Vagina (tissue), 2 donors: ENCODE results near the gene SPRY1. TPM values are rescaled to one million over a fixed set of nuclear protein-coding genes. Genes with fewer than 3 reads are reported as not detected.

Source experiments
- DNase-seq, 2 donors: peaks; one replicate each; pipeline ENCODE4 v3.0.0-alpha.2; 2017; ENCODE audit errors: extremely low spot score in 2 of 2
- H3K27ac ChIP-seq: fragments of 200-600 bp; sonication (generic); one replicate; pipeline ENCODE4 v1.5.1; 2019
- H3K27me3 ChIP-seq: fragments of 200-600 bp; sonication (generic); one replicate; pipeline ENCODE4 v1.5.1; 2019
- H3K36me3 ChIP-seq, 2 donors: fragments of 200-600 bp; sonication (generic); one replicate each; pipeline ENCODE4 v1.5.1; 2017 to 2019
- H3K4me1 ChIP-seq: fragments of 200-600 bp; sonication (generic); one replicate; pipeline ENCODE4 v1.5.1; 2019
- H3K4me3 ChIP-seq, 2 donors: fragments of 200-600 bp; sonication (generic); 1 replicate in 1 of 2; 2 replicates in 1 of 2; pipeline ENCODE4 v1.5.1; 2016 to 2019
- H3K9me3 ChIP-seq: fragments of 200-600 bp; sonication (generic); one replicate; pipeline ENCODE4 v1.5.1; 2019
- CTCF ChIP-seq, 3 experiments: fragments of 450-650 bp in 2 of 3; fragments of 200-600 bp in 1 of 3; sonication (generic) in 1 of 3; IDR thresholded peaks; one replicate each; pipeline ENCODE4 v1.5.1; 2017 to 2019; ENCODE audit warnings: antibody characterized with exemption in 3 of 3, mild to moderate bottlenecking in 2 of 3, moderate library complexity in 2 of 3
- POLR2A ChIP-seq, 2 donors: fragments of 450-650 bp; IDR thresholded peaks; one replicate each; pipeline ENCODE4 v1.6.1; 2017; ENCODE audit warnings: antibody characterized with exemption in 2 of 2, mild to moderate bottlenecking in 2 of 2, moderate library complexity in 2 of 2
- POLR2AphosphoS5 ChIP-seq, 2 donors: sonication (generic); formaldehyde crosslinking; IDR thresholded peaks; one replicate each; pipeline ENCODE4 v1.9.0; 2017; ENCODE audit warnings: antibody characterized with exemption in 2 of 2, mild to moderate bottlenecking in 2 of 2, low read depth in 1 of 2; ENCODE audit not compliant: insufficient read depth in 1 of 2
- intact Hi-C: fragments of 100-400 bp; cut with DNase I; formaldehyde crosslinking; loops from one replicate; pipeline ENCODE4 v1.15.1; 2023
- total RNA-seq: library from RNA; depleted of rRNA; stranded (reverse); fragments of >200 nt; gene quantifications from one replicate; pipeline ENCODE4 v1.2.3, GENCODE V29; 2016

The SPRY1 gene
- total RNA-seq, 1 donor from 2014 or later = 185 TPM

GRCh38 chr4:123379392-123379791, 17.2 kb upstream of the SPRY1 start:
- H3K4me1 ChIP-seq = no peaks in the 10 kb centered on the region
- H3K27me3 ChIP-seq = no peaks in the 10 kb centered on the region
- no peak overlapping the region for H3K27ac ChIP-seq
- intact Hi-C loops = no loop called here
- no peak for TF ChIP-seq POLR2AphosphoS5 (IDR thresholded peaks at IDR 0.05; ENCODE audit: insufficient read depth in 1 of 2, low read depth in 1 of 2)
- TF ChIP-seq POLR2A (IDR thresholded peaks at IDR 0.05) = no peak
- no peak for TF ChIP-seq CTCF (IDR thresholded peaks at IDR 0.05)
- no peaks in the 10 kb centered on the region for H3K36me3 ChIP-seq
- DNase-seq = no peak
- no peaks in the 10 kb centered on the region for H3K9me3 ChIP-seq
- no peak overlapping the region for H3K4me3 ChIP-seq

- no peaks in the 10 kb centered on the region for H3K27me3 ChIP-seq
- H3K4me3 ChIP-seq = no peak overlapping the region
- no peaks in the 10 kb centered on the region for H3K36me3 ChIP-seq
- intact Hi-C loops = no loop called here
- H3K27ac ChIP-seq = no peak overlapping the region
- TF ChIP-seq CTCF (IDR thresholded peaks at IDR 0.05) (no peak), POLR2A (IDR thresholded peaks at IDR 0.05) (no peak), POLR2AphosphoS5 (IDR thresholded peaks at IDR 0.05; ENCODE audit: insufficient read depth in 1 of 2, low read depth in 1 of 2) (no peak)
- H3K9me3 ChIP-seq = no peaks in the 10 kb centered on the region
- H3K4me1 ChIP-seq = peaks cover 3% of the 10 kb centered on the region
- DNase-seq = no peak
Observed at GRCh38 chr4:123380728-123381716, 15.6 kb upstream of the SPRY1 start.

- H3K27me3 ChIP-seq = no peaks in the 10 kb centered on the region
- no peak overlapping the region for H3K4me3 ChIP-seq
- no peak for TF ChIP-seq POLR2AphosphoS5 (IDR thresholded peaks at IDR 0.05; ENCODE audit: insufficient read depth in 1 of 2, low read depth in 1 of 2)
- TF ChIP-seq POLR2A (IDR thresholded peaks at IDR 0.05) = no peak
- TF ChIP-seq CTCF (IDR thresholded peaks at IDR 0.05) = no peak
- no peak overlapping the region for H3K27ac ChIP-seq
- intact Hi-C loops = no loop called here
- H3K9me3 ChIP-seq = no peaks in the 10 kb centered on the region
- H3K36me3 ChIP-seq = no peaks in the 10 kb centered on the region
- H3K4me1 ChIP-seq = peaks cover 6% of the 10 kb centered on the region
- no peak for DNase-seq
Observed at GRCh38 chr4:123381996-123382395, 14.6 kb upstream of the SPRY1 start.

GRCh38 chr4:123383566-123383965, 13.0 kb upstream of the SPRY1 start:
- DNase-seq = no peak
- intact Hi-C loops = no loop called here
- Histone ChIP-seq H3K27me3 (no peaks in the 10 kb centered on the region), H3K36me3 (no peaks in the 10 kb centered on the region), H3K4me3 (no peak overlapping the region), H3K27ac (no peak overlapping the region), H3K4me1 (peaks cover 6% of the 10 kb centered on the region), H3K9me3 (no peaks in the 10 kb centered on the region)
- TF ChIP-seq CTCF (IDR thresholded peaks at IDR 0.05) = no peak
- no peak for TF ChIP-seq POLR2AphosphoS5 (IDR thresholded peaks at IDR 0.05; ENCODE audit: insufficient read depth in 1 of 2, low read depth in 1 of 2)
- TF ChIP-seq POLR2A (IDR thresholded peaks at IDR 0.05) = no peak

- Histone ChIP-seq H3K27me3 (no peaks in the 10 kb centered on the region), H3K9me3 (no peaks in the 10 kb centered on the region), H3K4me1 (peaks cover 6% of the 10 kb centered on the region), H3K27ac (no peak overlapping the region), H3K4me3 (no peak overlapping the region), H3K36me3 (no peaks in the 10 kb centered on the region)
- DNase-seq = no peak
- TF ChIP-seq POLR2AphosphoS5 (IDR thresholded peaks at IDR 0.05; ENCODE audit: insufficient read depth in 1 of 2, low read depth in 1 of 2) (peak in 1 of 2 donors; percentile 54), POLR2A (IDR thresholded peaks at IDR 0.05) (no peak), CTCF (IDR thresholded peaks at IDR 0.05) (no peak)
- intact Hi-C loops = no loop called here
Observed at GRCh38 chr4:123386609-123387008, 10.0 kb upstream of the SPRY1 start.
